ENCODE results near the gene PRR5.
A peak's percentile ranks its signal among the peaks of the same experiment; 100 is the strongest.
"Not testable (repeated sequence)": the region's sequence is repeated elsewhere in the genome, so short reads cannot be mapped to it uniquely, and the experiment has no call there.

PRR5 gene

GRCh38 chr22:44667276-44667675 is 34.7 kb upstream of the PRR5 start:
- Histone ChIP-seq H3K4me3 (ENCODE audit: low read length) (no peak overlapping the region), H3K4me1 (ENCODE audit: control insufficient read depth, insufficient read depth, low read length) (no peaks in the 10 kb centered on the region), H3K27me3 (ENCODE audit: control insufficient read depth, insufficient read depth, low read length) (peaks cover 17% of the 10 kb centered on the region), H3K36me3 (ENCODE audit: control insufficient read depth, insufficient read depth, low read length) (no peaks in the 10 kb centered on the region), H3K9ac (ENCODE audit: low read length) (no peak overlapping the region), H3K27ac (ENCODE audit: low read depth, low read length) (no peak overlapping the region)

GRCh38 chr22:44667829-44668189 is 34.2 kb upstream of the PRR5 start:
- no peak overlapping the region for H3K27ac ChIP-seq (ENCODE audit: low read depth, low read length)
- peak overlapping the region; percentile 33 for H3K4me3 ChIP-seq (ENCODE audit: low read length)
- no peaks in the 10 kb centered on the region for H3K36me3 ChIP-seq (ENCODE audit: control insufficient read depth, insufficient read depth, low read length)
- peaks cover 17% of the 10 kb centered on the region for H3K27me3 ChIP-seq (ENCODE audit: control insufficient read depth, insufficient read depth, low read length)
- H3K4me1 ChIP-seq (ENCODE audit: control insufficient read depth, insufficient read depth, low read length) = no peaks in the 10 kb centered on the region
- no peak overlapping the region for H3K9ac ChIP-seq (ENCODE audit: low read length)

- no peaks in the 10 kb centered on the region for H3K4me1 ChIP-seq (ENCODE audit: control insufficient read depth, insufficient read depth, low read length)
- H3K36me3 ChIP-seq (ENCODE audit: control insufficient read depth, insufficient read depth, low read length) = no peaks in the 10 kb centered on the region
- H3K27me3 ChIP-seq (ENCODE audit: control insufficient read depth, insufficient read depth, low read length) = peaks cover 17% of the 10 kb centered on the region
- H3K27ac ChIP-seq (ENCODE audit: low read depth, low read length) = no peak overlapping the region
- no peak overlapping the region for H3K9ac ChIP-seq (ENCODE audit: low read length)
- H3K4me3 ChIP-seq (ENCODE audit: low read length) = peak overlapping the region; percentile 33
Observed at GRCh38 chr22:44668190-44668885, 33.7 kb upstream of the PRR5 start.

- Histone ChIP-seq H3K9ac (ENCODE audit: low read length) (no peak overlapping the region), H3K36me3 (ENCODE audit: control insufficient read depth, insufficient read depth, low read length) (no peaks in the 10 kb centered on the region), H3K27me3 (ENCODE audit: control insufficient read depth, insufficient read depth, low read length) (peaks cover 17% of the 10 kb centered on the region), H3K4me1 (ENCODE audit: control insufficient read depth, insufficient read depth, low read length) (no peaks in the 10 kb centered on the region), H3K27ac (ENCODE audit: low read depth, low read length) (no peak overlapping the region), H3K4me3 (ENCODE audit: low read length) (peak overlapping the region; percentile 62)
Observed at GRCh38 chr22:44668886-44669521, 33.0 kb upstream of the PRR5 start.

GRCh38 chr22:44669561-44669976 is 32.4 kb upstream of the PRR5 start:
- Histone ChIP-seq H3K27ac (ENCODE audit: low read depth, low read length) (no peak overlapping the region), H3K9ac (ENCODE audit: low read length) (no peak overlapping the region), H3K36me3 (ENCODE audit: control insufficient read depth, insufficient read depth, low read length) (no peaks in the 10 kb centered on the region), H3K4me1 (ENCODE audit: control insufficient read depth, insufficient read depth, low read length) (no peaks in the 10 kb centered on the region), H3K27me3 (ENCODE audit: control insufficient read depth, insufficient read depth, low read length) (peaks cover 17% of the 10 kb centered on the region), H3K4me3 (ENCODE audit: low read length) (peak overlapping the region; percentile 62)

- Histone ChIP-seq H3K36me3 (ENCODE audit: control insufficient read depth, insufficient read depth, low read length) (no peaks in the 10 kb centered on the region), H3K4me3 (ENCODE audit: low read length) (no peak overlapping the region), H3K27me3 (ENCODE audit: control insufficient read depth, insufficient read depth, low read length) (peaks cover 17% of the 10 kb centered on the region), H3K4me1 (ENCODE audit: control insufficient read depth, insufficient read depth, low read length) (no peaks in the 10 kb centered on the region), H3K9ac (ENCODE audit: low read length) (no peak overlapping the region), H3K27ac (ENCODE audit: low read depth, low read length) (no peak overlapping the region)
Observed at GRCh38 chr22:44670220-44670988, 31.6 kb upstream of the PRR5 start.

- Histone ChIP-seq H3K4me3 (ENCODE audit: low read length) (no peak overlapping the region), H3K27ac (ENCODE audit: low read depth, low read length) (no peak overlapping the region), H3K27me3 (ENCODE audit: control insufficient read depth, insufficient read depth, low read length) (peaks cover 17% of the 10 kb centered on the region), H3K4me1 (ENCODE audit: control insufficient read depth, insufficient read depth, low read length) (no peaks in the 10 kb centered on the region), H3K9ac (ENCODE audit: low read length) (no peak overlapping the region), H3K36me3 (ENCODE audit: control insufficient read depth, insufficient read depth, low read length) (no peaks in the 10 kb centered on the region)
Observed at GRCh38 chr22:44671742-44672141, 30.3 kb upstream of the PRR5 start.

GRCh38 chr22:44672632-44673031 is 29.4 kb upstream of the PRR5 start:
- no peaks in the 10 kb centered on the region for H3K4me1 ChIP-seq (ENCODE audit: control insufficient read depth, insufficient read depth, low read length)
- H3K36me3 ChIP-seq (ENCODE audit: control insufficient read depth, insufficient read depth, low read length) = no peaks in the 10 kb centered on the region
- no peak overlapping the region for H3K9ac ChIP-seq (ENCODE audit: low read length)
- peaks cover 17% of the 10 kb centered on the region for H3K27me3 ChIP-seq (ENCODE audit: control insufficient read depth, insufficient read depth, low read length)
- H3K27ac ChIP-seq (ENCODE audit: low read depth, low read length) = no peak overlapping the region
- no peak overlapping the region for H3K4me3 ChIP-seq (ENCODE audit: low read length)

GRCh38 chr22:44673406-44673805 is 28.6 kb upstream of the PRR5 start:
- Histone ChIP-seq H3K4me3 (ENCODE audit: low read length) (no peak overlapping the region), H3K4me1 (ENCODE audit: control insufficient read depth, insufficient read depth, low read length) (no peaks in the 10 kb centered on the region), H3K36me3 (ENCODE audit: control insufficient read depth, insufficient read depth, low read length) (no peaks in the 10 kb centered on the region)

GRCh38 chr22:44676066-44676440 is 26.0 kb upstream of the PRR5 start:
- not testable (repeated sequence) for H3K36me3 ChIP-seq (ENCODE audit: control insufficient read depth, insufficient read depth, low read length); H3K27me3 ChIP-seq (ENCODE audit: control insufficient read depth, insufficient read depth, low read length); H3K4me1 ChIP-seq (ENCODE audit: control insufficient read depth, insufficient read depth, low read length); H3K27ac ChIP-seq (ENCODE audit: low read depth, low read length); H3K9ac ChIP-seq (ENCODE audit: low read length); H3K4me3 ChIP-seq (ENCODE audit: low read length)

More at GRCh38 chr22:44673406-44673805, 28.6 kb upstream of the PRR5 start:
- no peak overlapping the region for H3K9ac ChIP-seq (ENCODE audit: low read length)
- peaks cover 17% of the 10 kb centered on the region for H3K27me3 ChIP-seq (ENCODE audit: control insufficient read depth, insufficient read depth, low read length)
- no peak overlapping the region for H3K27ac ChIP-seq (ENCODE audit: low read depth, low read length)

- H3K4me1 ChIP-seq (ENCODE audit: control insufficient read depth, insufficient read depth, low read length) = no peaks in the 10 kb centered on the region
- H3K4me3 ChIP-seq (ENCODE audit: low read length) = no peak overlapping the region
- H3K27me3 ChIP-seq (ENCODE audit: control insufficient read depth, insufficient read depth, low read length) = no peaks in the 10 kb centered on the region
- no peaks in the 10 kb centered on the region for H3K36me3 ChIP-seq (ENCODE audit: control insufficient read depth, insufficient read depth, low read length)
- H3K27ac ChIP-seq (ENCODE audit: low read depth, low read length) = no peak overlapping the region
- no peak overlapping the region for H3K9ac ChIP-seq (ENCODE audit: low read length)
Observed at GRCh38 chr22:44676441-44677352, 25.3 kb upstream of the PRR5 start.

GRCh38 chr22:44677353-44677840 is 24.6 kb upstream of the PRR5 start:
- Histone ChIP-seq H3K27ac (ENCODE audit: low read depth, low read length) (no peak overlapping the region), H3K27me3 (ENCODE audit: control insufficient read depth, insufficient read depth, low read length) (no peaks in the 10 kb centered on the region), H3K36me3 (ENCODE audit: control insufficient read depth, insufficient read depth, low read length) (no peaks in the 10 kb centered on the region), H3K4me1 (ENCODE audit: control insufficient read depth, insufficient read depth, low read length) (no peaks in the 10 kb centered on the region), H3K9ac (ENCODE audit: low read length) (no peak overlapping the region), H3K4me3 (ENCODE audit: low read length) (no peak overlapping the region)
